H9 (cell line): Measurements from ENCODE around the gene ABCA4. TPM values are rescaled to one million over a fixed set of nuclear protein-coding genes. Genes with fewer than 3 reads are reported as not detected.

ENCODE experiments used
- DNase-seq: peaks from one replicate; pipeline ENCODE4 v3.0.0-alpha.2; 2017
- H2AFZ ChIP-seq: one replicate; pipeline ENCODE4 v1.6.1; 2013; ENCODE audit warnings: mild to moderate bottlenecking, low read length, control low read depth, moderate library complexity
- H2AK5ac ChIP-seq: 2 replicates; pipeline ENCODE4 v1.6.1; 2013; ENCODE audit warnings: low read length, control low read depth, mixed read lengths; ENCODE audit not compliant: insufficient read length
- H2BK120ac ChIP-seq: one replicate; pipeline ENCODE4 v1.6.1; 2013; ENCODE audit warnings: low read depth, mild to moderate bottlenecking, low read length, control low read depth, inconsistent platforms; ENCODE audit not compliant: poor library complexity, severe bottlenecking
- H2BK12ac ChIP-seq: 2 replicates; pipeline ENCODE4 v1.6.1; 2013; ENCODE audit warnings: low read length, control low read depth, mixed read lengths, low read depth; ENCODE audit not compliant: insufficient read length
- H2BK15ac ChIP-seq: 2 replicates; pipeline ENCODE4 v1.6.1; 2013; ENCODE audit warnings: low read depth, low read length, control low read depth
- H2BK20ac ChIP-seq: one replicate; pipeline ENCODE4 v1.6.1; 2013; ENCODE audit warnings: low read depth, mild to moderate bottlenecking, low read length, control low read depth, inconsistent platforms; ENCODE audit not compliant: poor library complexity, severe bottlenecking
- H2BK5ac ChIP-seq: 2 replicates; pipeline ENCODE4 v1.6.1; 2013; ENCODE audit warnings: low read length, control low read depth, mixed read lengths; ENCODE audit not compliant: insufficient read length
- H3K14ac ChIP-seq: 2 replicates; pipeline ENCODE4 v1.6.1; 2013; ENCODE audit warnings: low read length, control low read depth; ENCODE audit not compliant: insufficient read depth
- H3K18ac ChIP-seq: 2 replicates; pipeline ENCODE4 v1.6.1; 2013; ENCODE audit warnings: low read depth, mild to moderate bottlenecking, mixed read lengths, low read length, control low read depth; ENCODE audit not compliant: insufficient read length
- H3K23ac ChIP-seq: 2 replicates; pipeline ENCODE4 v1.6.1; 2013; ENCODE audit warnings: low read length, control low read depth, mixed read lengths, low read depth; ENCODE audit not compliant: insufficient read length
- H3K23me2 ChIP-seq: 2 replicates; pipeline ENCODE4 v1.6.1; 2013; ENCODE audit warnings: low read depth, mild to moderate bottlenecking, mixed read lengths, low read length, control low read depth; ENCODE audit not compliant: insufficient read length, poor library complexity, severe bottlenecking
- H3K27ac ChIP-seq: 2 replicates; pipeline ENCODE4 v1.5.1; 2013; ENCODE audit warnings: low read length, control low read depth, mixed read lengths, low read depth; ENCODE audit not compliant: insufficient read length
- H3K27me3 ChIP-seq: 2 replicates; pipeline ENCODE4 v1.6.1; 2013; ENCODE audit warnings: low read length, control low read depth, inconsistent platforms; ENCODE audit not compliant: insufficient read depth
- H3K4ac ChIP-seq: 2 replicates; pipeline ENCODE4 v1.6.1; 2013; ENCODE audit warnings: low read depth, mild to moderate bottlenecking, control low read depth, inconsistent platforms, low read length, moderate library complexity
- H3K4me1 ChIP-seq: 2 replicates; pipeline ENCODE4 v1.6.1; 2013; ENCODE audit warnings: low read length, control low read depth, inconsistent platforms; ENCODE audit not compliant: insufficient read depth
- H3K4me2 ChIP-seq: 2 replicates; pipeline ENCODE4 v1.6.1; 2013; ENCODE audit warnings: low read length, control low read depth, mixed read lengths; ENCODE audit not compliant: insufficient read length, insufficient read depth
- H3K56ac ChIP-seq: 2 replicates; pipeline ENCODE4 v1.6.1; 2013; ENCODE audit warnings: low read depth, mild to moderate bottlenecking, mixed read lengths, low read length, control low read depth; ENCODE audit not compliant: insufficient read length
- H3K79me1 ChIP-seq: 2 replicates; pipeline ENCODE4 v1.6.1; 2013; ENCODE audit warnings: low read depth, mild to moderate bottlenecking, moderate library complexity, low read length, control low read depth, inconsistent platforms; ENCODE audit not compliant: insufficient read depth, poor library complexity, severe bottlenecking
- H3K79me2 ChIP-seq: 2 replicates; pipeline ENCODE4 v1.6.1; 2013; ENCODE audit warnings: low read length, control low read depth, inconsistent platforms; ENCODE audit not compliant: insufficient read depth
- H3K9ac ChIP-seq: 2 replicates; pipeline ENCODE4 v1.6.1; 2013; ENCODE audit warnings: low read length, control low read depth, mixed read lengths; ENCODE audit not compliant: insufficient read length; ENCODE audit errors: extremely low read depth
- H3K9me3 ChIP-seq: one replicate; pipeline ENCODE4 v1.6.1; 2013; ENCODE audit warnings: low read depth, low read length, inconsistent platforms; ENCODE audit not compliant: control insufficient read depth
- H3T11ph ChIP-seq: one replicate; pipeline ENCODE4 v1.6.1; 2013; ENCODE audit warnings: mild to moderate bottlenecking, low read length, control low read depth, inconsistent platforms
- H4K20me1 ChIP-seq: one replicate; pipeline ENCODE4 v1.6.1; 2013; ENCODE audit not compliant: control insufficient read depth, insufficient read length, insufficient read depth
- H4K5ac ChIP-seq: 2 replicates; pipeline ENCODE4 v1.6.1; 2013; ENCODE audit warnings: low read depth, mild to moderate bottlenecking, mixed read lengths, low read length, control low read depth; ENCODE audit not compliant: insufficient read length
- H4K8ac ChIP-seq: replicated peaks from 2 replicates; pipeline ENCODE4 v1.6.1; 2013; ENCODE audit warnings: low read length, control low read depth, mixed read lengths, low read depth; ENCODE audit not compliant: insufficient read length
- H4K91ac ChIP-seq: 2 replicates; pipeline ENCODE4 v1.6.1; 2013; ENCODE audit warnings: low read depth, mild to moderate bottlenecking, moderate library complexity, mixed read lengths, low read length, control low read depth; ENCODE audit not compliant: insufficient read length
- H3K27ac Mint-ChIP-seq, 3 experiments: 2 replicates in 2 of 3; 3 replicates in 1 of 3; pipeline ENCODE4 v1.8.0; 2020 to 2021; ENCODE audit warnings: mixed read lengths in 3 of 3, mild to moderate bottlenecking in 1 of 3, moderate library complexity in 1 of 3
- H3K27me3 Mint-ChIP-seq: 2 replicates; pipeline ENCODE4 v1.8.0; 2021; ENCODE audit warnings: low read depth, mild to moderate bottlenecking, moderate library complexity, mixed read lengths
- H3K36me3 Mint-ChIP-seq, 3 experiments: 2 replicates in 2 of 3; 3 replicates in 1 of 3; pipeline ENCODE4 v1.8.0; 2020 to 2021; ENCODE audit warnings: low read depth in 3 of 3, mixed read lengths in 3 of 3; ENCODE audit not compliant: insufficient read depth in 1 of 3
- H3K4me1 Mint-ChIP-seq, 2 experiments: 2 replicates each; pipeline ENCODE4 v1.8.0; 2020; ENCODE audit warnings: mixed read lengths in 2 of 2
- H3K4me3 Mint-ChIP-seq, 2 experiments: 2 replicates in 1 of 2; 3 replicates in 1 of 2; pipeline ENCODE4 v1.8.0; 2020 to 2021; ENCODE audit warnings: mild to moderate bottlenecking in 2 of 2, mixed read lengths in 2 of 2, moderate library complexity in 1 of 2
- H3K9me3 Mint-ChIP-seq, 2 experiments: 2 replicates in 1 of 2; 3 replicates in 1 of 2; pipeline ENCODE4 v1.8.0; 2020; ENCODE audit warnings: mild to moderate bottlenecking in 2 of 2, mixed read lengths in 2 of 2, moderate library complexity in 1 of 2
- WGBS: extraction: QIAGEN DNeasy Blood & Tissue Kit; methylation state at CpG from one replicate; pipeline ENCODE4 v1.1.7; 2013; ENCODE audit warnings: missing lambda C conversion rate, low lambda C conversion rate, mixed read lengths; ENCODE audit not compliant: insufficient read length; ENCODE audit errors: extremely low coverage; 5-methylcytosine and 5-hydroxymethylcytosine counted together
- total RNA-seq: library from RNA; stranded (reverse); gene quantifications from 2 replicates; pipeline ENCODE4 v1.2.1, GENCODE V29; 2021
- TF ChIP-seq, protein P1 (sequence below): fragments of 200-600 bp; sonication (generic); conservative IDR thresholded peaks from 3 replicates; pipeline ENCODE4 v1.8.0; 2021; ENCODE audit warnings: antibody characterized with exemption, mild to moderate bottlenecking

ABCA4 gene
- total RNA-seq, 1 experiment from 2014 or later, result not detected

GRCh38 chr1:93980320-93981273, 140.4 kb downstream of the ABCA4 start:
- Mint-ChIP-seq H3K27me3 (no peaks in the 10 kb centered on the region), H3K27ac (no peak overlapping the region), H3K36me3 (peaks cover 0 to 4% (median 2%) of the 10 kb centered on the region in 3 experiments; a peak in 2 of 7 replicates), H3K4me1 (peaks cover 8 to 16% of the 10 kb centered on the region in 2 experiments), H3K9me3 (peaks cover 2 to 5% of the 10 kb centered on the region in 2 experiments; a peak in 3 of 5 replicates), H3K4me3 (no peak overlapping the region)
- Histone ChIP-seq H2BK20ac (no peak overlapping the region), H3T11ph (no peak overlapping the region), H2BK15ac (no peak overlapping the region), H4K8ac (no peak overlapping the region), H3K18ac (no peak overlapping the region), H3K9ac (no peak overlapping the region), H3K23me2 (no peaks in the 10 kb centered on the region), H3K79me1 (no peaks in the 10 kb centered on the region), H4K20me1 (no peaks in the 10 kb centered on the region), H3K14ac (no peak overlapping the region), H3K9me3 (no peaks in the 10 kb centered on the region), H2AFZ (no peak overlapping the region), H4K91ac (no peak overlapping the region), H2BK12ac (no peak overlapping the region), H2AK5ac (no peak overlapping the region), H3K79me2 (no peaks in the 10 kb centered on the region; the same call in 1 of the 2 replicates), H3K4ac (no peak overlapping the region), H3K4me2 (no peak overlapping the region), H2BK5ac (no peak overlapping the region), H3K23ac (no peak overlapping the region), H4K5ac (no peak overlapping the region), H3K56ac (no peak overlapping the region), H3K27me3 (no peaks in the 10 kb centered on the region), H3K27ac (no peak overlapping the region), H3K4me1 (no peaks in the 10 kb centered on the region), H2BK120ac (no peak overlapping the region)
- DNase-seq, result peak; percentile 72
- WGBS, result no CpG with 5 or more reads among the region's 10 CpGs
- TF ChIP-seq, protein P1, sequence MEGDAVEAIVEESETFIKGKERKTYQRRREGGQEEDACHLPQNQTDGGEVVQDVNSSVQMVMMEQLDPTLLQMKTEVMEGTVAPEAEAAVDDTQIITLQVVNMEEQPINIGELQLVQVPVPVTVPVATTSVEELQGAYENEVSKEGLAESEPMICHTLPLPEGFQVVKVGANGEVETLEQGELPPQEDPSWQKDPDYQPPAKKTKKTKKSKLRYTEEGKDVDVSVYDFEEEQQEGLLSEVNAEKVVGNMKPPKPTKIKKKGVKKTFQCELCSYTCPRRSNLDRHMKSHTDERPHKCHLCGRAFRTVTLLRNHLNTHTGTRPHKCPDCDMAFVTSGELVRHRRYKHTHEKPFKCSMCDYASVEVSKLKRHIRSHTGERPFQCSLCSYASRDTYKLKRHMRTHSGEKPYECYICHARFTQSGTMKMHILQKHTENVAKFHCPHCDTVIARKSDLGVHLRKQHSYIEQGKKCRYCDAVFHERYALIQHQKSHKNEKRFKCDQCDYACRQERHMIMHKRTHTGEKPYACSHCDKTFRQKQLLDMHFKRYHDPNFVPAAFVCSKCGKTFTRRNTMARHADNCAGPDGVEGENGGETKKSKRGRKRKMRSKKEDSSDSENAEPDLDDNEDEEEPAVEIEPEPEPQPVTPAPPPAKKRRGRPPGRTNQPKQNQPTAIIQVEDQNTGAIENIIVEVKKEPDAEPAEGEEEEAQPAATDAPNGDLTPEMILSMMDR, result peak; percentile 72
